Parathyroid adenoma (tissue), 2 donors: ENCODE measurements around the gene MEGF9.

Experiments used
- H2AFZ ChIP-seq: fragments of 300-600 bp; sonication (generic); one replicate; pipeline ENCODE4 v1.7.0; 2017; ENCODE audit warnings: antibody characterized with exemption, mild to moderate bottlenecking
- H3K27ac ChIP-seq: fragments of 300-600 bp; sonication (generic); one replicate; pipeline ENCODE4 v1.7.0; 2017
- H3K27me3 ChIP-seq: fragments of 300-600 bp; sonication (generic); one replicate; pipeline ENCODE4 v1.7.0; 2017; ENCODE audit warnings: low read length; ENCODE audit not compliant: control insufficient read depth, insufficient read depth
- H3K36me3 ChIP-seq: fragments of 300-600 bp; sonication (generic); one replicate; pipeline ENCODE4 v1.7.0; 2017; ENCODE audit warnings: low read length; ENCODE audit not compliant: control insufficient read depth, insufficient read depth
- H3K4me1 ChIP-seq: fragments of 300-600 bp; sonication (generic); one replicate; pipeline ENCODE4 v1.7.0; 2017; ENCODE audit warnings: control low read depth
- H3K4me2 ChIP-seq: fragments of 300-600 bp; sonication (generic); one replicate; pipeline ENCODE4 v1.7.0; 2017; ENCODE audit warnings: low read length
- H3K4me3 ChIP-seq: fragments of 300-600 bp; sonication (generic); one replicate; pipeline ENCODE4 v1.7.0; 2017; ENCODE audit warnings: low read depth, low read length
- H3K79me2 ChIP-seq: fragments of 300-600 bp; sonication (generic); one replicate; pipeline ENCODE4 v1.7.0; 2017; ENCODE audit warnings: control low read depth
- H3K9ac ChIP-seq: fragments of 300-600 bp; sonication (generic); one replicate; pipeline ENCODE4 v1.7.0; 2017; ENCODE audit warnings: mild to moderate bottlenecking
- H3K9me3 ChIP-seq: fragments of 300-600 bp; sonication (generic); one replicate; pipeline ENCODE4 v1.7.0; 2017; ENCODE audit warnings: low read length; ENCODE audit not compliant: control insufficient read depth
- CTCF ChIP-seq: fragments of 300-600 bp; sonication (generic); IDR thresholded peaks from one replicate; pipeline ENCODE4 v1.7.0; 2017; ENCODE audit warnings: antibody characterized with exemption, mild to moderate bottlenecking
- donor health status: primary hyperparathyroidism.

The MEGF9 gene

GRCh38 chr9:120561709-120562108 is 152.6 kb downstream of the MEGF9 start:
- Histone ChIP-seq H2AFZ (no peak overlapping the region), H3K27me3 (no peaks in the 10 kb centered on the region), H3K79me2 (no peaks in the 10 kb centered on the region), H3K4me2 (no peak overlapping the region), H3K4me1 (no peaks in the 10 kb centered on the region), H3K27ac (no peak overlapping the region), H3K36me3 (no peaks in the 10 kb centered on the region), H3K4me3 (no peak overlapping the region), H3K9me3 (no peaks in the 10 kb centered on the region), H3K9ac (no peak overlapping the region)
- TF ChIP-seq CTCF, result no peak

- TF ChIP-seq CTCF, result no peak
- Histone ChIP-seq H2AFZ (no peak overlapping the region), H3K4me3 (no peak overlapping the region), H3K4me2 (no peak overlapping the region), H3K9ac (no peak overlapping the region), H3K36me3 (no peaks in the 10 kb centered on the region), H3K79me2 (no peaks in the 10 kb centered on the region), H3K4me1 (no peaks in the 10 kb centered on the region), H3K27ac (no peak overlapping the region), H3K9me3 (no peaks in the 10 kb centered on the region), H3K27me3 (no peaks in the 10 kb centered on the region)
Measured at GRCh38 chr9:120559546-120559945, 154.7 kb downstream of the MEGF9 start.

- Histone ChIP-seq H2AFZ (no peak overlapping the region), H3K4me1 (no peaks in the 10 kb centered on the region), H3K27ac (no peak overlapping the region), H3K4me2 (no peak overlapping the region), H3K79me2 (no peaks in the 10 kb centered on the region), H3K9me3 (no peaks in the 10 kb centered on the region), H3K36me3 (no peaks in the 10 kb centered on the region), H3K4me3 (no peak overlapping the region), H3K9ac (no peak overlapping the region), H3K27me3 (no peaks in the 10 kb centered on the region)
- TF ChIP-seq CTCF, result no peak
Measured at GRCh38 chr9:120558454-120558853, 155.8 kb downstream of the MEGF9 start.

GRCh38 chr9:120557205-120557604 is 157.1 kb downstream of the MEGF9 start:
- Histone ChIP-seq H2AFZ (no peak overlapping the region), H3K36me3 (no peaks in the 10 kb centered on the region), H3K9me3 (no peaks in the 10 kb centered on the region), H3K27ac (no peak overlapping the region), H3K4me3 (no peak overlapping the region), H3K4me1 (no peaks in the 10 kb centered on the region), H3K27me3 (no peaks in the 10 kb centered on the region), H3K4me2 (no peak overlapping the region), H3K9ac (no peak overlapping the region), H3K79me2 (no peaks in the 10 kb centered on the region)
- no peak for TF ChIP-seq CTCF

GRCh38 chr9:120556775-120557174 is 157.5 kb downstream of the MEGF9 start:
- Histone ChIP-seq H3K4me3 (no peak overlapping the region), H3K4me2 (no peak overlapping the region), H3K79me2 (no peaks in the 10 kb centered on the region), H3K36me3 (no peaks in the 10 kb centered on the region), H3K9ac (no peak overlapping the region), H2AFZ (no peak overlapping the region), H3K27me3 (no peaks in the 10 kb centered on the region), H3K9me3 (no peaks in the 10 kb centered on the region), H3K4me1 (no peaks in the 10 kb centered on the region), H3K27ac (no peak overlapping the region)
- TF ChIP-seq CTCF, result no peak
